NCI-H446 (cell line): ENCODE results near the gene CASK.

Experiments used
- DNase-seq, 2 experiments: peaks; one replicate each; lab custom pipeline; 2025; lab: John Stamatoyannopoulos, UW

Gene CASK

DNA sequence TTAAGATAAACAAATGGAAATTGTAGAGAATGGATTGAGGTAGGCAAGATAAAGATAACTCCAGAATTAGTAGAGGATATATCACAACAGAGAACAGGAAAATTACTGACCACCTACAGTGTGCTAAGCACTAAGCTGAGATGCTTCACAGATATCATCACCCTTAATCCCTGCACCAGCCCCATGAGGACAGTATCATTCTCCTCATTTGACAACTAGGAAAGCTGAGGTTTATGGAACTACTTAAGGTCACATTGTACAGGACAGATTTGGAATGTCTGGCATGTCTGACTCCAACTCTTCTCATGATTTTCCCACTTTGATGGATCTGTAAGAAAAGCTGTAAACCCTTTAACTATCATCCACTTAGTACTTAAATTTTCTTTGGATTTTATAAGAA is 95.5 kb downstream of the CASK start:
- no peak for DNase-seq

GRCh38 chrX:41825796-41826195 is 97.6 kb downstream of the CASK start:
- no peak for DNase-seq

GRCh38 chrX:41824551-41824950 is 98.8 kb downstream of the CASK start:
- peak in 1 of 2 experiments; percentile 71 for DNase-seq

- no peak for DNase-seq
Measured at GRCh38 chrX:41823402-41823801, 100.0 kb downstream of the CASK start.

DNA sequence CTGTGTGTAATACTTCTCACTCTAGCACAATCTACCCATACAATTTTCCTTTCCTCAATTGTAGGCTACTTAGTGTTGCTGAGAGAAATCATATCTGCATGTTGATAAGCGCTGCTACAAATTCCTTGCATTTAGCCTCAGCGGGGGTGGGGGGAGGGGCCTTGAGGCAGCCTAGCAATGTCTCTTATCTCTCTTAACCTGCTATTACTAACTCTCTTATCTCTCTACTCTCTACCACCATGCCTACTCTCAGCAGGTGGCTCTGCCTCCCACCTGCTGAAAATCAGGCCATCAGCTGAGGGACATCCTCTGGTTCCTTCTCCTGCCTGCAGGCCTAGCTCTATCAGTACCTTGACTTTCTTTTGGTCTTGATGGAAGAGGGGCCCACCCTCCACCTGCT is 100.5 kb downstream of the CASK start:
- DNase-seq: no peak

DNA sequence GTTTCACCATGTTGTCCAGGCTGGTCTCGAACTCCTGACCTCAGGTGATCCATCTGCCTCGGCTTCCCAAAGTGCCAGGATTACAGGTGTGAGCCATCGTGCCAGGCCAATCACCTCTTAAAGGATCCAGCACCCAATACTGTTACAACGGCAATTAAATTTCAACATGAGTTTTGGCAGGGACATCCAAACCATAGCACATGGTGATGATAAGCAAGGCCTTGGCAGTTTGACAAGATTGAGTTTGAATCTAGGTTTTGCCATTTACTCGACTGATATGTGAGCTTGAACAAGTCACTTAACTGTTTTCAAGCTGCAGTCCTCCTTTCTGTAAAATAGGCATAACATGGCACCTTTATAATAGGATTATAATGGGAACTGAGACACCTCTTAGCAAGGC is 115.3 kb downstream of the CASK start:
- peak in 1 of 2 experiments; percentile 6 for DNase-seq

GRCh38 chrX:41802958-41803357 is 120.4 kb downstream of the CASK start:
- DNase-seq: no peak

DNA sequence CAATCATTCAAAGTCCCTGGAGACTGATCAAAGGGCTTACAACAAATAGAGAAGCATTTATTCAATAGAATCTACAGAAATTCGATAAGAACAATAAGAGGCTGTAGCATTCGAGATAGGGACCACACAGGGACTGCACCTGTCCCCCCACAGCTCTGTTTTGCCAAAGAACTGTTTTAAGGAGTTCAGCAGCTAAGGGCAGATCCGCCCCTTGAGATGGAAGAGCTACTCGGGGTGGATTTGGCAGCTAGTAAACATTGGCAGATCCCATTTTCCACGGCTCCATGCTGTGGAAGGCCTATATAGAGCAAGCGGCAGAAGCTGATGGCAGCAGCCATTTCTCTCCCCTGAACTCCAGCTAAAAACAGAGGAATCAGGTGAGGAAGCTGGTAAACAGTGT is 123.7 kb downstream of the CASK start:
- DNase-seq: peak in 1 of 2 experiments; percentile 4

- no peak for DNase-seq
Measured at GRCh38 chrX:41796577-41796976, 126.8 kb downstream of the CASK start.

- DNase-seq: no peak
Measured at GRCh38 chrX:41796046-41796445, 127.3 kb downstream of the CASK start.

DNA sequence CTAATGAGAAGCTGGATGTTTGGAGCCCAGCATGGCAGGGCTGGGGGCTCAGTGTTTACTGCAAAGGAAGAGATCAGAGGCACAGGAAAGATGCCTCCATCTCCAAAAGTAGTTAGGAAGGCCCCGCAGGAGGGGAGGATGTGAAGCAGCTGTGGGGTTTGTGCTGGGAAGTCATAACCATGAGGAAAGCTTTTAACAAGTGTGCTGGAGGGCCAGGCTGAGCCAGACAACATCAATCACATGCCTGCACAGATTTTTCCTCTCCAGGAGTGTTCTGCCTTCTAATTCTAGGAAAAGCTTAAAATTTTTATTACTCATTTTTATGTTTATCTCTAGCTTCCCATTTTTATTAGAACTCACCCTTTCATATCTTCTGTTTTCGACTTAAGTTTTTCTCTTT is 134.0 kb downstream of the CASK start:
- DNase-seq: no peak

DNA sequence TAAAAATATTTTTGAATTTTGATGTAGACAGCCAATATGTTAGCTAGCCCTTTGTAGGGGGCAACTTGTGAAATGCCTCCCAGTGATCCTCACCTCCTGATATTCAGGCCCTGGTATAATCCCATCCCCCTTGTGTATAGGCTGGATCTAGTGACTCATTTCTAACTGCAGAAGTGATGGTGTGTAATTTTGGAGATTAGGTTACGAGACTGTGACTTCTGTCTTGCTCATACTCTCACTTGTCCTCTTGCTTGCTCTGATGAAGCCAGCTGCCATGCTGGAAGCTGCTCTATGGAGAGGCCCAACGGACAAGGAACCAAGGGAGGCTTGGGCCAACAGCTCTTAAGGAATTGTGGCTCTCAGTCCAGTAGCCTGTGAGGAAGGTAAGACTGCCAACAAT is 137.7 kb downstream of the CASK start:
- peak in 1 of 2 experiments; percentile 35 for DNase-seq

- DNase-seq: peak in 1 of 2 experiments; percentile 55
Measured at GRCh38 chrX:41781500-41781899, 141.9 kb downstream of the CASK start.

GRCh38 chrX:41779941-41780340 is 143.4 kb downstream of the CASK start:
- DNase-seq: no peak

DNA sequence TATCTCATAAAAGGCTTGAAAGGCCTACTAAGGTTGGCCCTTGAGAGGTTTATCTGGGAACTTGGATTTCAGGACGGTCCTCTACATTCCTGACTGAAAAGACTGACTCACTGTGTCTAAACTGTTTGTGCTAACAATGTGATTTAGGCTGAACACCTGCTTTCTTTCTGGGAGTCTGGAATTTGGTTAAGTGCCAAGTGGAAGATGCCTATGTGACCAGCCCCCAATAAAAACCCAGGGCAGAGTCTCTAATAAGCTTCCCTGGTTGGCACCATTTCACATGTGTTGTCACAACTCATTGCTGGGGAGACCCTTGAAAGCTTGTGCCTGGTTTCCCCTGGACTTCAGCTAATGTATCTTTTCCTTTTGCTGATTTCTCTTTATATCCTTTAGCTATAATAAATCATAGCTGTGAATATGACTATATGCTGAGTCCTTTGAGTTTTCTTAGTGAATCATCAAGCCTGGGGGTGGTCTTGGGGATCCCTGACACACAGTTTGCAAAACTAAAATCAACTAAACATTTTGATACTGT is 144.3 kb downstream of the CASK start:
- DNase-seq: peak in 1 of 2 experiments; percentile 49

DNA sequence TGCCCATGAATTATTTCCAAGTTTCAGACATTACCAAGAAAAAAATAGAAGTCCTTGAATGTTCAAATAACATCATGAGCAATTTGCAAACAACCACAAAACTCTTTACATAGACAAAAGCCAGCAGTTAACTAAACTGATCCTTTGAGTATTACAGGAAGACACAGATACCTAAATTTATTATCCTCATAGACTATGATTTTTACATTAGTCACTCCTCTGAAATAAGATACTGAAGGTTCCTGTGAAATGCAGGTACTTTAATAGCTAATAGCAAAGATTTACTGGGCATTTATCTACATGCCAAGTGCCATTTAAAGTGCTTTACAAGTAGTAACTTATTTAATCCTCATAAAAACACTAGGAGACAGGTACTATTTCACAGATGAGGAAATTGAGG is 161.7 kb downstream of the CASK start:
- no peak for DNase-seq

DNA sequence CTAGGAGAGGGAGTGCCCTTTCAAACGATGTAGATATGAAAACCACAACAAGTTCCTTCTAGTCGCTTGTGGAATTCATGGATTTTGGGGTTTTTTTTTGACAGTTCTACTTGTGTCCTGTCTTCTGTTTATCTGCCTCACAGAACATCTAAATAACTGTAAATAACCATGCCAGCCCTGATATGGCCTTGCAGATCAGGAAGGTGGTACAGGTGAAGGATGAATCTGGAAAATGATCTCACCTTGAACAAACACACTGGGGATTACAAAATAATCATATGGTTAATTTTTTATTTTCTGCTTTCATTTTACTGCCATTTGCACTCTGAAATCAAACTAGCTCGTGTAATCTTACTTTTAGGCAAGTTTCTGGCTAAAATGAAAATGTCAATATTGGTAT is 162.2 kb downstream of the CASK start:
- no peak for DNase-seq

DNA sequence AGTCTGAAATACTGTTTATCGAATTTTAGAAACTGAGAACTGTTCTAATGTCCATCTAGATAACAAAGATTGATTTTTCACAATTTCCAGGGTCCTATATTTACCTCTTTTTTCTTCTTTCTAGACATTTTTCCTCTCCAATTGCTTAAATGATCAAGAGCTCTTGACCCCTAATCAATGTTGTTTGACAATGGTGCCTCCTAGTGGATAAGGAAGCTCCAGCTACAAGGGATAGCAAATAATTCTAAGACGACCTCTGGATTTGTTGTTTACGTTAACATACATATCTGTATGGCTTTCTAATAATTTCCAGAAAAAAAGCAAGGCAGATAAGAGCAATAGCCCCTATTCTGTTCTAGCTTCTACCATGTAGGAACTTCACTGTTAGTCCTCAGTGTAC is 163.5 kb downstream of the CASK start:
- peak in 1 of 2 experiments; percentile 23 for DNase-seq

DNA sequence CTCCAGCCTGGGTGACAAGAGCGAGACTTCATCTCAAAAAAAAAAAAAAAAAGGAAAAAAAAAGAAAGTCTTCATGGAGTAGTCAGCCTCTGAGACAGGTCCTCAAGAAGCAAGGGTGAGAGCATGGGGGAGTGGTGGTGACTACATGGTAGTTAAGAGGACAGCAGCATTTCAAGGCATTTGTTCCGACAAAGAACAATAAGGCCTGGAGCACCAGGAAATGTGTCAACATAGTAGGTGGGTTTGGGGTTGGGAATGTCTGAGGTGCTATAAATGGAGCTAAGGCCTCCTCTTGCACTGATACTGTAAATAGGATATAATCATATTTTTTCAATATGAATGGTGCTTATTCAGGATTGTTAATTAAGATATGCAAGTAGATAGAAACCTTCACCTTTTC is 165.0 kb downstream of the CASK start:
- DNase-seq: no peak

DNA sequence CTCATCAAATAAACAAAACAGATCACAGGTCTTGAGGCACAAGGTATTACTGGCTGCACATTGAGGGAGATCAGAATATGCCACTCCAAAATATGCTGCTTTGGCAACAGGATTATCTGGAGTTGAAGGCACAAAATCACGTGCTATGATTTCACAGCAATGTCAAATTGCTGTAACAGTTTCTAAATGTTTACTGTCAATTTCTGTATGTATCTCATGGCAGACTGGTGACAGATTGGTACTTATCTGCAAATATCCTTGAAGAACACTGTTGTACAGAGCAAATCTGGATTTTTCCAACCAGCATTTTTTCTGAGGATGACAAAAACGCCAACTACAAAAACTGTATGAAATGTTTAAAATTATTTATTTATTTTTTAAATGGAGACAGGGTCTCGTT is 172.6 kb downstream of the CASK start:
- DNase-seq: no peak

DNA sequence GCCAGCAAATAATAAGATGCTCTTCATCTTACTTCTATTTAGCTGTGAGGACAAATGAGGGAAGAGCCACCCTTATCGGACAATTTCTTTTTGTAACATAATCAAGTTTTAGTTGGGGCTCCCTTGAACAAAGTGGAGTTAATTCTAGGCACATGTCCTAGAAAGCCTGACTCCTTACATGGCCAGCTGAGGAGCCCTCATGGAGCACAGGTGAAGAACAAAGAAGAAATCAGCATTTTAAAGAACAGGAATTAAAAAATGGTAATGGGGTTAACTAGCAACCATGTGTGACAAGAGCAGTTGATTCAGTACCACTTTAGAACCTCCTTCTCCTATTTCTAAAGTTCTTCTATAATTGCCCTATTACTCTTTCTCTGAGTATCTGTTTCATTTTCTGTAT is 183.5 kb downstream of the CASK start:
- no peak for DNase-seq

DNA sequence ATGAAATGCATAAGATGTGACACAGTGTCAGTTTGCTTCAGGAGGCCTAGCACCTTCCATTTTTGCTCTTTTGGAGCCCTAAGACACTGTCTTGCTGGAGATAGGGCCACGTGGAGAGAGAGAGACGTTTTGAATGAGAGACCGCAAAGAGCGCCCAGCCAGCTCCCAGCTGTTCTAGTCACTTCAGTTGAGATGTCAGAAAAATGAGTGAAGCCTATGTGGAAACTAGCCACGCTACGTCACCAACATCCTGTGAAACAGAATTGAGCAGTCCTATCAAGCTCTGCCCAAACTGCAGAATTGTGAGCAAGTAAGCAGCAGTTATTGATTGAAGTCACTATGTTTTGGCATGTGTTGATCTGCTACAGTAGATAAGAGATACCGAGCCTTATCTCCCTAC is 186.3 kb downstream of the CASK start:
- no peak for DNase-seq

DNA sequence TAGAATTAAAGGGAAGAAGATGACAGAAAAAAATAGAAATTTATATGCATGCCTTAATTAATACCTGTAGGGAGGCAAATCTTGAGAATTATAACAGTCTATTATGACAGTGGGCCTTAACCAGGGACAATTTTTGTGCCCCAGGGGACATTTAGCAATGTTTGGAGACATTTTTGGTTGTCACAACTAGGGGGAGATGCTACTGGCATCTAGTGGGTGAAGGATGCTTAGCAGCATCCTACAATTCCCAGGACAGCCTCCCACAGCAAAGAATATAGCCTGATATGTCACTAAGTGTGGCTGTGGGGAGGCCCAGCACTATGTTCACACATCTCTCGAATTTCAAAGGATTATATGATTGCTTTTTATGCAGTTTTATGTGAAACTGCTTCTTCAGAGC is 188.8 kb downstream of the CASK start:
- DNase-seq: no peak

GRCh38 chrX:41733939-41734338 is 189.4 kb downstream of the CASK start:
- no peak for DNase-seq

- DNase-seq: no peak
Measured at GRCh38 chrX:41732260-41732659, 191.1 kb downstream of the CASK start.
